ENCODE data around the gene TMEM50A.
"Not testable (repeated sequence)": the region's sequence is repeated elsewhere in the genome, so short reads cannot be mapped to it uniquely, and the experiment has no call there.

GRCh38 chr1:25371757-25372156 is 33.6 kb downstream of the TMEM50A start:
- TF ChIP-seq POLR2AphosphoS5, POLR2A (IDR thresholded peaks at IDR 0.05; ENCODE audit: low read depth, low read length): not testable (repeated sequence)

Data from GM12892 (cell line).